ENCODE measurements around the gene SMARCAL1. TPM values are rescaled to one million over a fixed set of nuclear protein-coding genes. Genes with fewer than 3 reads are reported as not detected.

SMARCAL1 gene
- total and polyA plus RNA-seq, 9 of the 15 experiments (the other 6 are each of a cell fraction or from before 2014, with no cell fraction given), result 8.2 to 27.9 (median 12.4) TPM

GRCh38 chr2:216371721-216372702, 40.3 kb upstream of the SMARCAL1 start, which contains the start of gene MARCHF4 (continued):
- TF ChIP-seq ZHX1 (conservative IDR thresholded peaks at IDR 0.05; ENCODE audit: low read length) (no peak), ATF1 (CRISPR knock-in tag; IDR thresholded peaks at IDR 0.05) (peak; percentile 55), ATF1 (tag; IDR thresholded peaks at IDR 0.05) (peak; percentile 84), ZNF274 (IDR thresholded peaks at IDR 0.05; ENCODE audit: borderline replicate concordance, low read depth, low read length) (no peak), ZBTB5 (IDR thresholded peaks at IDR 0.05) (no peak), TOE1 (IDR thresholded peaks at IDR 0.05; ENCODE audit: borderline replicate concordance) (no peak), TOE1 (CRISPR knock-in tag; IDR thresholded peaks at IDR 0.05; ENCODE audit: borderline replicate concordance, low read depth) (no peak), GTF2A2 (tag; IDR thresholded peaks at IDR 0.05) (no peak), TFAP4 (CRISPR knock-in tag; IDR thresholded peaks at IDR 0.05; ENCODE audit: borderline replicate concordance) (peak; percentile 86), CLOCK (CRISPR knock-in tag; IDR thresholded peaks at IDR 0.05; ENCODE audit: borderline replicate concordance) (no peak), ZBTB9 (CRISPR knock-in tag; IDR thresholded peaks at IDR 0.05) (0 out of 2 replicates have a peak, but pooled peaks have one; percentile 33), DMBX1 (CRISPR knock-in tag; IDR thresholded peaks at IDR 0.05; ENCODE audit: borderline replicate concordance) (peak; percentile 61; the same call in 1 of the 2 replicates), GATAD2B (IDR thresholded peaks at IDR 0.05; ENCODE audit: borderline replicate concordance) (no peak), CXXC5 (CRISPR knock-in tag; IDR thresholded peaks at IDR 0.05) (peak; percentile 84), KDM4B (IDR thresholded peaks at IDR 0.05; ENCODE audit: borderline replicate concordance in 2 of 2, low read depth in 1 of 2) (no peak), ZFP36 (IDR thresholded peaks at IDR 0.05; ENCODE audit: low read depth, low read length, partially characterized antibody) (peak; percentile 7)

All from K562 (cell line).